ENCODE measurements around the gene LRRC7. TPM values are rescaled to one million over a fixed set of nuclear protein-coding genes. Genes with fewer than 3 reads are reported as not detected.
"Not testable (repeated sequence)": the region's sequence is repeated elsewhere in the genome, so short reads cannot be mapped to it uniquely, and the experiment has no call there.

LRRC7 gene
- total RNA-seq, 2 donors from 2014 or later: 0.12 to 1.0 TPM

DNA sequence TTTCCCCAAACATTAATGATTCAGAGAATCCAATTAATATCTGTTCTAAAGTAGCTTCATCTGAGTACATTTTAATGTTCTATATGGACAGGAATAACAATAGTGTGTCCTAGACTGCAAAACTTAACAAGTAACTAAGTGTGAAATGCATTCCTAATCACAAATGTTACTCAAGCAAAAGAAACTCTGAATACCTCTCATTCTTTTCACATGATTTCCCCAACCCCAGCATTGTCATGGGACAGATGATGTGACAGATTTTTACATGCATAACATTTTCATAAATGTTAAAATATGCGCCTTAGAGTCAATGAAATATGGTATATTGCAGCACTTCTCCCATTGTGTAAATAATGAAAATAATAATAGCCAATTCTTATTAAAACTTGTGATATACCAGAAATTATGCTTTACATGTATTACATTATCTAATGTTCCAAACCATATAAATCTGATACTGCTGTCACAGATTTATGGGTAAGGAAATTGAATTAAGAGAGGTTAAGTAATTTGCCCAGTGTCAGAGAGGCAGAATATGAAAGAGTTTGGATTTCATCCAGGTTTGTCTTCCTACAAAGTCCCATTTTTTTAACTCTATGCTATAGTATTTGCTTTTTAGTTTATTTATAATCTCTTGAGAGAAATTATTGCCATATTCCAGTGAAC, 269.4 kb downstream of the LRRC7 start:
- intact Hi-C loops (cut with DNase I, micrococcal nuclease): no loop called here
- ATAC-seq (no peak), DNase-seq (no peak)

DNA sequence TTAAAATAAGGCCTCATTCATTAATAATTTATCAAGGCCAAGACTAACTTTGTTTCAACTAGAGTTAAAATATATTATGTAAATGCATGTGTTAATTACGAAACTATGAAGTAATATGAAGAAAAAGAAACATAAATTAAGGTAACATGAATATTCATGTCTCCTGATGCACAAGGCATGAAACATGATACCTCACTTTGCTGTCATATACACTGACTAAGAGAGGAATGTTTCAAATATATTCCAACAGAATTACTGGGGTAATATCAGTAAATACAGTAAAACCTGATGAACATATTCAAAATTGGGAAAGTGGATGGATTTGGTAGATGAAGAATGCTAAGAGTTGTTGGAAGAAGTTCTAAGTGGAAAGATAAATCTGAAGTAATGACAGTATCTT, 274.6 kb downstream of the LRRC7 start:
- intact Hi-C loops (cut with DNase I, micrococcal nuclease): no loop called here
- DNase-seq: no peak
- no peak for ATAC-seq

DNA sequence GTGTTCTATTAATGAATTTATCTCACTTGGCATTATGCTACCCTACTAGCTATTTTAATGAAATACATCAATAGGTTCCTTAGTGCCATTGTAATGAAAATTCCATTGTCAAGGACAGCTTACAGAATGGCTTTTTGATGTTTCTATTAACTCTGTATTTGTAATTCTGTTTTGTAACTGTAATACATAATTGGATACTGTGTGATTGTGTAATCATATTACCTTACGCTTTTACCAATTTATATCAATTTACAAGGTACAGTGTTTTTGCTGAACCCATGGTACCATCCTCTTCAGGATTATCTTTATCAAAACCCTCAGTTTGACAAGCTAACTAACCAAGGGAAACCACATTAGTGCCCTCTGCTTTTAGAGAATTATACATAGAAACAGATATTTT, 277.9 kb downstream of the LRRC7 start:
- no peak for ATAC-seq

DNA sequence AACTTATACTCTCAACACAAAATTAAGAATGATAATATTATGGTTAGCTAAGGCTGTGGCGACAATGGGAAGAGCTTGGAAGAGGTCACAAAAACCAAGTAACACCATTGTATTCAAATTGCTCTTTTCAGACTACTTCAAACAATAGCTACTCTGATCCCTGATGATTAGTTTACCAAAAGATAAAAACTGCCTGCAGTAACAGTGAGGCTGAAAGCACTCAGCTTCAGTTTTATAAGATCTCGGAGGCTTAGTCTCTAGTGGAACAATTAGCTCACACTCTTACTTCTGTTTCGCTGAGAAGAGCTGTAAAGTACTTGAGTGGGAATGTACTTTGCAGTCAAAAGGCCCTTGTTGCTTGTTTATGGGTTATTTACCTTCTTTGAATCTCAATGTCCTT, 278.5 kb downstream of the LRRC7 start:
- intact Hi-C loops (cut with DNase I, micrococcal nuclease): no loop called here
- ATAC-seq (no peak), DNase-seq (no peak)

More for the DNA sequence above, 277.9 kb downstream of the LRRC7 start:
- no peak for DNase-seq
- intact Hi-C loops (cut with DNase I, micrococcal nuclease): no loop called here

DNA sequence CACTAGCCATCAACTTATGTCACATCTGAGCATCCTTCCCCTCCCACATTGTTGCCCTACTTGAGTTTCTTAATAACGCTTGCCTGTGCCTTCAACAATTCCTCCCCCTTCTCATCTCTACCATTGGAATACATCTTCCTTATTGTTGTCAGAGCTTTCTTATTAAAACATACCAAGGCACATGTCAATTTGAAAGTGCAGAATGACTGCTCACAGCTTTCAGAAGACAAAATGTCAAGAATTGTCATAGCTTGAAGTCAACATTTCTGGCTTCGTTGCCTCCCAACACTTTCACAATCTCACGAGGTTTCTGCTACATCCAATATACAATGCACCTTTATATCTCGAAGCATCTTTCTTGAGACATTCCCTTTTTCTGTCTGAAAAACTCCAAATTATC, 279.9 kb downstream of the LRRC7 start:
- intact Hi-C loops (cut with DNase I, micrococcal nuclease): no loop called here
- ATAC-seq (no peak), DNase-seq (no peak)

DNA sequence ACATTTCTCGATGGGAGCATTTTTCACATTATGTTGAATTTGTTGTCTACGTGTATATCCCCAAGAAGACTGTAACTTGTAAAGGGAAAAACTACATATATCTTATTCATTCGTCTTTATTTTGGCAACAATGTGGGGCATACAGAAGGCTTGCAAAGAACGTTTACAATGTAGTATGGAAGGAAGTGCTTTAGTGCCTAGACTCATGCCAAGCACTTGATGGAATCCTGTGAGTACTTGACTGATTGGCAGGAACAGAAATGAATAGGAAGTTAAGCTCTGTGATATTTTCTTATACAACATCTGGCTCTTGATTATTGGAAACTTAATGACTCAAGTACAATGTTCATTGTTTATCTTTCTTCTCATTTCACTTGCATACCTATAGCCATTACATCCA, 284.4 kb downstream of the LRRC7 start:
- no peak for DNase-seq
- no peak for ATAC-seq
- intact Hi-C loops (cut with DNase I, micrococcal nuclease): no loop called here

DNA sequence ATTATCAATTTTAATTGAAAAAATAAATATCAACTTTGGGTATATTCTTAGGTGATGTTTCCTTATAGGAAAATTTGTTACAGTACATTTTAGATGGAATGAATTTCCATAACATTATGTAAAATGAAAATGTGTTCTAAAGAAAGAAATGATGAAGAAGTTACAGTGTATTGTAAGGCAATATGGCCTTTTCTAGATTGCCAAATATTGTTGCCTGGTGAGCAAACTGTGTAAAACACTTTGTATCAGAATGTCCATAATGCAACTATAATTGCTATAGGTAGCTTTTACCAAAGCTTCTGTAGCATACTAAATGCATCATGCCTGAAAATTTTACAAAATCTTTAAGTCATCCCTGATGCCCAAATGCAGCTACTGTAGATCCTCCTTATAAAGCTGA, 285.0 kb downstream of the LRRC7 start:
- intact Hi-C loops (cut with DNase I, micrococcal nuclease): no loop called here
- ATAC-seq: no peak
- no peak for DNase-seq

DNA sequence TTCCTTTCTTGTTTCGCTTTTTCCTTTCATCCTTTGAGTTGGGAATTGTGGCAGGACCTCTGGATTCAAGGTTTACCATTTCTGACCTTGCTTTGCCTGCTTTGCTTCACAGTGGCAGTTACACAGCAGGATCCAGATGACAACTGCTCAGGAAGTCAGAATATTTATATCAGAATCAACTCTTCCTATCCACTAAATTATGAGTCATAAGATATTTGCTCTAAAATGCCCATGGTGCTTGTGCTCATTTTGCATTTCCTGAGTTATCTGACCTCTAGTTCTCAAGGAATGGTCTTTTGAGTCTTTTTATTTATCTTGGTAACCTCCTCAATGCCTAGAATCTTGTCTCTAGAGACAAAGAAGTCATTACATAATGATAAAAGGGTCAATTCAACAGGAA, 290.8 kb downstream of the LRRC7 start:
- ATAC-seq (no peak), DNase-seq (no peak)
- intact Hi-C loops (cut with DNase I, micrococcal nuclease): no loop called here

DNA sequence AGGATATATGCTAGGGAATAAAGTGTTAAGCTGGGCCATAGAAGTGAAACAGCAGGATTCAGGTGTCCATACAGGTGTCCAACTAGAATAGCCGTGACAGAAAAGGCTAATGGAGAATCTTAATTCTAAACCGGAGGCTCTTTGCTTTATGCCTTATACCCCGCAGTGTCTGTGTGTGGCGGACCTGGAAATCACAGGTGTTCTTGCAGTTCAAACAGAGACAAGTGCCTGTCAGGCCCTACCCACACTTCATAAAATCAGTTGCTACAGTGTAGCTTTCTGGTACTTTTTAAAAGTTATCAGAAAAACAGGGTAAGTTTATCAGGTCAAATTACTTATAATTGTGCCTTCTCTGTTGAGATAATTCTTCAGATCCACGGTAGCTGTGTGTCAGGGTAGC, 293.9 kb downstream of the LRRC7 start:
- ATAC-seq: no peak
- DNase-seq: no peak
- intact Hi-C loops (cut with DNase I, micrococcal nuclease): no loop called here

DNA sequence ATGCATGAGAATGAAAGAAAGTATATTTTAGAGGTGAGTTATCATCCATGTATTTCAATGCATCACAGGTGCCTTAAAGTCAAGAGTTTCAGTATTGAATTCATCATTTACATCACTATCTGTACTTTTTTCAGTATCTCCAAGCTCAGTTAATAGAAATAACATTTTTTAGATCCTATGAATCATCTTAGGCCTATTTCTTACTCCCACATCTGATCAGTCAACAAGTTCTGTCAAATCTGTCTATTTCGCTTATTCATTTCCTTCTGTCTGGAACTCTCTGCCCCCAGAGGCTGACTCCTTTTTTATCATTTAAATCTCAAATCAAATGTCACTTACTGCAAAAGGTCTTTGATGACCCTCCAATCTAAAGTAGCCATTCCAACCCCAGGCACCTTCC, 295.2 kb downstream of the LRRC7 start:
- DNase-seq: no peak
- ATAC-seq: no peak
- intact Hi-C loops (cut with DNase I, micrococcal nuclease): no loop called here

DNA sequence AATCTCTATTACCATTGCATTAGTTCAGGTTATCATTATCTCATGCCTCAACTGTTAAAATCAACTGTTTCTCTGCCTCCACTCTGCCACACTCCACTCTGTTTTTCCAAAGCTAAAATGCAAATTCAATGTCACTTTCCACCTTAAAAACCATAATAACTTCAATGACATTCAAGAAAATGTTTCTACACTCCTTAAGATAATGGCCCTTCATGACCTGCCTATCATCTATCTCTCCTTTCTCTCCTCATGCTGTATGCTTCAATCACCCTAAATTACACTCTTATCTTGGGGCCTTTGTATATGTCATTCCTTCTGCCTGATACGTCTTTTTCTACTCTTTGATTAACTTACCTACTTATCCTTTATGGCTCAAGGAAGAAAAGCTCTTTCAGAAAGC, 296.0 kb downstream of the LRRC7 start:
- no peak for ATAC-seq
- intact Hi-C loops (cut with DNase I, micrococcal nuclease): no loop called here

DNA sequence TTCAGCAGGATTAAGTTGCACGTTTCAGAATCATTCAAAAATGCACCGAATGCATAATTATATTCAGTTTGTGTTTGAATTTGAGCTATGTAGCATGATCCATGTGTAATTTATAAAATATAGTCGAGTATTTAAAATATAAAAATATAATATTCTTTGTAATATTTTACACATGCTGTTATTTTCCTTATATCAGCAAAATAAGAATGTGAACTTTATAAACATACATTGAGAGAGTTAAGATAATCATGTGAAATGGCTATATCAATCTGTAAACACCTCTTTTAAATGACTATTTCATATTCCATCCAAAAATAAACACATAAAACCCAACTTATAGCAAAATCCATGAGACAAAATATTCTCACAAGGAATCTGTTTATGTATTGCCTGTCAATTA, 303.7 kb downstream of the LRRC7 start:
- DNase-seq (no peak), ATAC-seq (no peak)
- intact Hi-C loops (cut with DNase I, micrococcal nuclease): no loop called here

More for the DNA sequence above, 296.0 kb downstream of the LRRC7 start:
- no peak for DNase-seq

DNA sequence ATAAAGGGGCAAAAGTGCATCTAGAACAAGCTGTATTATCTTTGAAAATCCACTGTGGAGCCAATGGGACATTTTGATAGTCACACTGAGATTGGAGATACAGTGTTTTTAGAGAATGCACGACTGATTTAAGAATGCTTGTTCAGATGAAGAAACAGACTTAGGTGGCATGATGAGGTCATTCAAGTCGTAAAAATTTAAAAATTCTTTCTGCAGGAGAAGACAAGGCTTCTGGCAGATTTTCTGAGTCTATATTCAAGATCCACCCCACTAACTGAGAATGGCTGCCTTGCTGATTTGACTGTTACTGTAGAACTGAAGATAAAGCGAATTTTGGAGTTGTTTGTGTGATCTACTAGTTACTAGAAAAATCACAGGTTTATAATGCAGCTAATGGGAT, 310.6 kb downstream of the LRRC7 start:
- DNase-seq: no peak
- intact Hi-C loops (cut with DNase I, micrococcal nuclease): no loop called here
- ATAC-seq: no peak

DNA sequence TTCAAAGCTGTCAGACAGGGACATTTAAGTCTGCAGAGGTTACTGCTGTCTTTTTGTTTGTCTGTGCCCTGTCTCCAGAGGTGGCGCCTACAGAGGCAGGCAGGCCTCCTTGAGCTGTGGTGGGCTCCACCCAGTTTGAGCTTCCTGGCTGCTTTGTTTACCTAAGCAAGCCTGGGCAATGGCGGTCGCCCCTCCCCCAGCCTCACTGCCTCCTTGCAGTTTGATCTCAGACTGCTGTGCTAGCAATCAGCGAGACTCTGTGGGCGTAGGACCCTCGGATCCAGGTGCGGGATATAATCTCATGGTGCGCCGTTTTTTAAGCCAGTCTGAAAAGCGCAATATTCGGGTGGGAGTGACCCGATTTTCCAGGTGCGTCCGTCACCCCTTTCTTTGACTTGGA, 320.3 kb downstream of the LRRC7 start:
- DNase-seq; intact Hi-C loops (cut with DNase I, micrococcal nuclease); ATAC-seq: not testable (repeated sequence)

DNA sequence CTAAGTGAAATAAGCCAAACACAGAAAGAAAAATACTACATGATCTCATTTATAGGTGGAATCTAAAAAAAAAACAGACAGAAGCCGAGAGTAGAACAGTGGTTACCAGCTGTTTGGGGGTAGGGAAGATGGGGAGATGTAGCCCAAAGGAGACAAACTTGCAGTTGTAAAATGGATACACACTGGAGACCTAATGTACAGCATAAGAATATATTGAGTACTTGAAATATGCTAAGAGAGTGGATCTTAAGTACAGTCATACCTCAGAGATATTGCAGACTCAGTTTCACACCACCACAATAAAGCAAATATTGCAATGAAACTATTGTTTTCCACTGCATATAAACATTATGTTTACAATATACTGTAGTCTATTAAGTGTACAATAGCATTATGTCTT, 320.9 kb downstream of the LRRC7 start:
- no peak for ATAC-seq
- intact Hi-C loops (cut with DNase I, micrococcal nuclease): no loop called here
- no peak for DNase-seq

DNA sequence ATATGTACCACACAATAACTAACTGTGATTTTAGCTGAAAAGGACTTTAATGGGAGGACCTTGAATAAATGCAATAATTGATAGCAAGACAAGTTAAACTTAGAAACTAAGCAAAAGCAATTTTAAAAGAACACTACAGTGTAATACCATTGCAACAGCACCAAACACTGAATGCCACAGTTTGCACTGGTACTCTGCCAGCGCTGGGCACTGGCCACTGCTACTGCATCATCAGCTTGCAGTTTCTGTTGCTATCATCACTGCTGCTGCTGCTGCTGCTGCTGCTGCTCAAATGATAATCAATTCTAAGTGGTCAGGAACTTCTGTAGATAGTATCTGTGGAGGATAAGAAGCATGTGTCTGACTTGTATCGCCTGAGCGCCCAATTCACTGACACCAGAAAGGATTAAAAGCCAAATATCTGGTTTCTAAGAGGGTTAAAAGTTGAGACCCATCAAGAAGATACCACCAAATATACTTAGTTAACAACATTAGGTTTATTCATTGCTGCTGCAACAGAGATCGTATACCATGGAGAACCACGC, 330.8 kb downstream of the LRRC7 start:
- intact Hi-C loops (cut with DNase I, micrococcal nuclease): no loop called here
- no peak for ATAC-seq
- DNase-seq: no peak

DNA sequence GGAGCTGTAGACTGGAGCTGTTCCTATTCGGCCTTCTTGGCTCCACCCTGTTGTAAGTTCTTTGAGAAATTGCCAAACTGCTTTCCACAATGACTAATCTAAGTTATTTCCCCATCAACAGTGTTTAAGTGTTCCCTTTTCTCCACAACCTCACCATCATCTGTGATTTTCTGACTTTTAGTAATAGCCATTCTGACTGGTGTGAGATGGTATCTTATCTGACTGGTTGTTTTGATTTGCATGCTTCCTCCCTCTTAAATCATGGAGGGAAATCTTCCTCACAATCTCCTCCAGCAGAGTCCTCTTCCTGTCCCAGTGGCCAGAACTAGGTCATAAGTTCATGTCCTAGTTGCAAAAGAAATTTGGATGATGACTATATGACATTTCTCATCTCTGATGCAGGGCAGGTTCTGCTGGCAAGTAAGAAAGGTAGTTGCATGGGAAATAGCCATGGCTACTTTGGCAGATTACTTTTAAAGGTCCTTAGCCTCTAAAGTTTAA, 343.6 kb downstream of the LRRC7 start:
- DNase-seq (no peak), ATAC-seq (no peak)
- intact Hi-C loops (cut with DNase I, micrococcal nuclease): no loop called here

DNA sequence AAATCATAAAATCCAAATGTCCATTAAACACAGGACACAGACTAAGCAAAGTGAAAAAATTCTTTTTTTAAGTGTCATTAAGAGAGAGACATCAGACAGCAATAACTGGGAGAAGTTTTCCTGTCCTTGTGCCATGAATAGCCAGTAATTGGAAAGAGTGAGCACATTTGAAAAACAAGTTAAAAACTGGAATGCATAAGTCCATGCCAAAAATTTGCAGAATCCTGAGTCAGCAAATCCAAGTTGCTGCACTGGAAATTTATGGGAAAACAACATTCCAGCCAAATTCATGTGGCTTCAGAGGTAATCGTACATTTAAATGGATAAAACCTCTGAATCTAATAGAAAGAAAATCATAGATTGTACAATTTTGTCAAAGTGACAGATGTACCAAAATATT, 346.3 kb downstream of the LRRC7 start:
- DNase-seq (no peak), ATAC-seq (no peak)
- intact Hi-C loops (cut with DNase I, micrococcal nuclease): no loop called here

DNA sequence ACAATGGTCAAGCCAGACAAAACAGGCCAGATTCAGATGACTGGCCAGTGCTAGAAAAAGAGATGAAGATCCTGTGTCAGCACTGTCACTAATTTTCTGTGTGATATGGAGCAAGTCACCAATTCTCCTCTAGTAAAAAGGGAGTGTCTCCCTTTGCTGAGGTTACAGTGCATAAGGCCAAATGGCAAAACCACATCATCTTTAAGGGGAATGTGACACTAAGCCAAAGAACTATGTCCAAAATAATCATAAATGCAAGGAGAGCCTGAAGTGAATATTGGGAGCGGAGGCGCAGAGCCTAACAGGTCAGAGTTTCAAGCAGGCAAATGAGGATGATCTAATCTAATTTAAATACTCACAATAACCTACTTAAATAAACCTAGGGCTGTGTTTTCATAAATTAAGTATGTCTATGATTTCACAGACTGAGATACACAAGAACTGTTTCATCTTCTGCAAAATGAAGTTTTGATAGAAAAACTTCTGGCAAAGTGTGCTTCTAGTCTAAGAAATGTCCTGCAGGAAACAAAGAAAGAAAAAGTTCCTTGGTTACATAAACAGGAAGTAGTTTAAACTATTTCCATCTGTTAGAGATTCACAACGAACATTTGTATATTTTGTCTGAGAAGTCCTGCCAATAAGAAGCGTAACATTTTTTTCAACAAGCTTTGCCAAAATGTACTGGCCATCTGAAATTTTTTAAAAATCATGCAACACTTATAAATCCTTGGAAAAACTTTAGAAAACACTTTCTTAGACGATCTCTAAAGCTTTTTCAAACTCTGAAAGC, 347.4 kb downstream of the LRRC7 start:
- DNase-seq (no peak), ATAC-seq (no peak)
- intact Hi-C loops (cut with DNase I, micrococcal nuclease): no loop called here
